Jurkat, Clone E6-1 (cell line): Measurements from ENCODE around the gene WAC.
"Not testable (repeated sequence)": the region's sequence is repeated elsewhere in the genome, so short reads cannot be mapped to it uniquely, and the experiment has no call there.

Experiments
- DNase-seq: peaks from one replicate; pipeline ENCODE4 v3.0.0-alpha.2; 2011; ENCODE audit warnings: low read depth, low spot score
- H3K4me3 ChIP-seq: 2 replicates; pipeline ENCODE4 v1.5.1; 2011; ENCODE audit warnings: mild to moderate bottlenecking, low read length, control low read depth, moderate library complexity

The WAC gene

GRCh38 chr10:28521961-28522360 lies 11.0 kb upstream of the WAC start:
- H3K4me3 ChIP-seq, DNase-seq: not testable (repeated sequence)

GRCh38 chr10:28523725-28524252 lies 9.1 kb upstream of the WAC start:
- H3K4me3 ChIP-seq = no peak overlapping the region
- no peak for DNase-seq

GRCh38 chr10:28530751-28531150 lies 2.2 kb upstream of the WAC start:
- H3K4me3 ChIP-seq = no peak overlapping the region
- no peak for DNase-seq

GRCh38 chr10:28533186-28533564 lies 257 bp downstream of the WAC start:
- no peak for DNase-seq
- peak overlapping the region; percentile 75 for H3K4me3 ChIP-seq

- no peak for DNase-seq
- peak overlapping the region; percentile 75 for H3K4me3 ChIP-seq
Measured at GRCh38 chr10:28533571-28534304, 820 bp downstream of the WAC start.

- DNase-seq = no peak
- H3K4me3 ChIP-seq = no peak overlapping the region
Measured at GRCh38 chr10:28535846-28536245, 2.9 kb downstream of the WAC start.

GRCh38 chr10:28538595-28538994 lies 5.7 kb downstream of the WAC start:
- no peak for DNase-seq
- H3K4me3 ChIP-seq = no peak overlapping the region

- DNase-seq = no peak
- no peak overlapping the region for H3K4me3 ChIP-seq
Measured at GRCh38 chr10:28540145-28540544, 7.2 kb downstream of the WAC start.

- H3K4me3 ChIP-seq = no peak overlapping the region
- DNase-seq = no peak
Measured at GRCh38 chr10:28541717-28542365, 8.9 kb downstream of the WAC start.

GRCh38 chr10:28542728-28543127 lies 9.8 kb downstream of the WAC start:
- H3K4me3 ChIP-seq = no peak overlapping the region
- no peak for DNase-seq

GRCh38 chr10:28544058-28544457 lies 11.1 kb downstream of the WAC start:
- DNase-seq = no peak
- H3K4me3 ChIP-seq = no peak overlapping the region

GRCh38 chr10:28545967-28546644 lies 13.2 kb downstream of the WAC start:
- no peak overlapping the region for H3K4me3 ChIP-seq
- no peak for DNase-seq

- H3K4me3 ChIP-seq = no peak overlapping the region
- DNase-seq = no peak
Measured at GRCh38 chr10:28548781-28549498, 16.0 kb downstream of the WAC start.

GRCh38 chr10:28551086-28551485 lies 18.2 kb downstream of the WAC start:
- H3K4me3 ChIP-seq = no peak overlapping the region
- no peak for DNase-seq

GRCh38 chr10:28552775-28553174 lies 19.9 kb downstream of the WAC start:
- no peak overlapping the region for H3K4me3 ChIP-seq
- no peak for DNase-seq

- no peak overlapping the region for H3K4me3 ChIP-seq
- no peak for DNase-seq
Measured at GRCh38 chr10:28554009-28554408, 21.1 kb downstream of the WAC start.

GRCh38 chr10:28554952-28555351 lies 22.0 kb downstream of the WAC start:
- DNase-seq = no peak
- H3K4me3 ChIP-seq = no peak overlapping the region

- H3K4me3 ChIP-seq = no peak overlapping the region
- DNase-seq = no peak
Measured at GRCh38 chr10:28555358-28555757, 22.4 kb downstream of the WAC start.

GRCh38 chr10:28556142-28556541 lies 23.2 kb downstream of the WAC start:
- H3K4me3 ChIP-seq = no peak overlapping the region
- DNase-seq = no peak

GRCh38 chr10:28558186-28558585 lies 25.3 kb downstream of the WAC start:
- H3K4me3 ChIP-seq = no peak overlapping the region
- no peak for DNase-seq
